SK-N-SH treated with all-trans-retinoic acid at 6 μM for 48 hours (cell line): ENCODE data around the gene KRTAP5-4.

Experiments
- ATAC-seq: fragments of 200-7000 bp; cut with Tn5 transposase; 3 replicates; pipeline ENCODE4 v1.9.1; 2020; ENCODE audit warnings: mild to moderate bottlenecking, moderate library complexity
- ARNTL ChIP-seq: fragments of 450-650 bp; formaldehyde crosslinking; IDR thresholded peaks from 2 replicates; pipeline ENCODE4 v1.5.0; 2020; ENCODE audit warnings: low read depth, mild to moderate bottlenecking, moderate library complexity, borderline replicate concordance
- BACH2 ChIP-seq: fragments of 250-450 bp; sonication (Bioruptor Pico); IDR thresholded peaks from 2 replicates; pipeline ENCODE4 v1.9.0; 2021; ENCODE audit warnings: mild to moderate bottlenecking, borderline replicate concordance
- CSDC2 ChIP-seq: fragments of 250-450 bp; sonication (Bioruptor Pico); IDR thresholded peaks from 2 replicates; pipeline ENCODE4 v1.5.0; 2020; ENCODE audit warnings: mild to moderate bottlenecking, moderate library complexity
- ESRRG ChIP-seq: fragments of 250-450 bp; sonication (Bioruptor Pico); IDR thresholded peaks from 2 replicates; pipeline ENCODE4 v1.6.1; 2021; ENCODE audit warnings: mild to moderate bottlenecking
- GLIS3 ChIP-seq: fragments of 250-450 bp; sonication (Bioruptor Pico); IDR thresholded peaks from 2 replicates; pipeline ENCODE4 v1.5.0; 2020; ENCODE audit warnings: mild to moderate bottlenecking, moderate library complexity
- ISL1 ChIP-seq: fragments of 250-450 bp; sonication (Bioruptor Pico); IDR thresholded peaks from 2 replicates; pipeline ENCODE4 v2.1.2; 2022; ENCODE audit warnings: mild to moderate bottlenecking, moderate library complexity
- OSR1 ChIP-seq: fragments of 250-450 bp; sonication (Bioruptor Pico); IDR thresholded peaks from 2 replicates; pipeline ENCODE4 v1.8.0; 2022; ENCODE audit warnings: moderate library complexity, mild to moderate bottlenecking, inconsistent platforms
- PPARA ChIP-seq: fragments of 250-450 bp; sonication (Bioruptor Pico); IDR thresholded peaks from 2 replicates; pipeline ENCODE4 v1.5.0; 2020; ENCODE audit warnings: mild to moderate bottlenecking, borderline replicate concordance
- RARB ChIP-seq: fragments of 250-450 bp; sonication (Bioruptor Pico); IDR thresholded peaks from 2 replicates; pipeline ENCODE4 v1.8.0; 2021; ENCODE audit warnings: mild to moderate bottlenecking, moderate library complexity
- SNAI2 ChIP-seq: fragments of 250-450 bp; sonication (Bioruptor Pico); IDR thresholded peaks from 2 replicates; pipeline ENCODE4 v1.5.0; 2020; ENCODE audit warnings: mild to moderate bottlenecking, moderate library complexity
- TCF4 ChIP-seq: fragments of 250-450 bp; sonication (Bioruptor Pico); IDR thresholded peaks from 2 replicates; pipeline ENCODE4 v1.8.0; 2021; ENCODE audit warnings: mild to moderate bottlenecking, moderate library complexity, borderline replicate concordance
- TOX ChIP-seq: fragments of 250-450 bp; sonication (Bioruptor Pico); IDR thresholded peaks from 2 replicates; pipeline ENCODE4 v1.8.0; 2021; ENCODE audit warnings: mild to moderate bottlenecking, moderate library complexity, borderline replicate concordance
- ZC3H10 ChIP-seq: fragments of 250-450 bp; sonication (Bioruptor Pico); IDR thresholded peaks from 2 replicates; pipeline ENCODE4 v1.5.1; 2021; ENCODE audit warnings: mild to moderate bottlenecking, moderate library complexity
- ZFP3 ChIP-seq: fragments of 250-450 bp; sonication (Bioruptor Pico); IDR thresholded peaks from 2 replicates; pipeline ENCODE4 v1.5.0; 2020; ENCODE audit warnings: mild to moderate bottlenecking, moderate library complexity
- ZFP30 ChIP-seq: fragments of 450-650 bp; formaldehyde crosslinking; IDR thresholded peaks from 2 replicates; pipeline ENCODE4 v1.5.0; 2022; ENCODE audit warnings: mild to moderate bottlenecking, moderate library complexity
- ZNF565 ChIP-seq: fragments of 450-650 bp; formaldehyde crosslinking; conservative IDR thresholded peaks from 2 replicates; pipeline ENCODE4 v1.5.0; 2020; ENCODE audit warnings: low read depth, mild to moderate bottlenecking, moderate library complexity
- ZNF8 ChIP-seq: fragments of 450-650 bp; formaldehyde crosslinking; IDR thresholded peaks from 2 replicates; pipeline ENCODE4 v1.5.0; 2020; ENCODE audit warnings: mild to moderate bottlenecking, moderate library complexity
- TF ChIP-seq, protein P1 (sequence below): fragments of 250-450 bp; sonication (Bioruptor Pico); IDR thresholded peaks from 2 replicates; pipeline ENCODE4 v1.5.1; 2020; ENCODE audit warnings: low read depth, mild to moderate bottlenecking, moderate library complexity
- TF ChIP-seq, protein P2 (sequence below): fragments of 250-450 bp; sonication (Bioruptor Pico); IDR thresholded peaks from 2 replicates; pipeline ENCODE4 v1.8.0; 2021; ENCODE audit warnings: low read depth, mild to moderate bottlenecking, moderate library complexity, borderline replicate concordance
- TF ChIP-seq, protein P3 (sequence below): fragments of 250-450 bp; sonication (Bioruptor Pico); IDR thresholded peaks from 2 replicates; pipeline ENCODE4 v1.8.0; 2020; ENCODE audit warnings: mild to moderate bottlenecking, moderate library complexity, borderline replicate concordance
- TF ChIP-seq, protein P4 (sequence below): fragments of 250-450 bp; sonication (Bioruptor Pico); IDR thresholded peaks from 2 replicates; pipeline ENCODE4 v1.5.1; 2021; ENCODE audit warnings: mild to moderate bottlenecking, moderate library complexity
- TF ChIP-seq, protein P5 (sequence below): fragments of 250-450 bp; sonication (Bioruptor Pico); IDR thresholded peaks from 2 replicates; pipeline ENCODE4 v1.5.0; 2020; ENCODE audit warnings: mild to moderate bottlenecking, moderate library complexity

Gene KRTAP5-4

DNA sequence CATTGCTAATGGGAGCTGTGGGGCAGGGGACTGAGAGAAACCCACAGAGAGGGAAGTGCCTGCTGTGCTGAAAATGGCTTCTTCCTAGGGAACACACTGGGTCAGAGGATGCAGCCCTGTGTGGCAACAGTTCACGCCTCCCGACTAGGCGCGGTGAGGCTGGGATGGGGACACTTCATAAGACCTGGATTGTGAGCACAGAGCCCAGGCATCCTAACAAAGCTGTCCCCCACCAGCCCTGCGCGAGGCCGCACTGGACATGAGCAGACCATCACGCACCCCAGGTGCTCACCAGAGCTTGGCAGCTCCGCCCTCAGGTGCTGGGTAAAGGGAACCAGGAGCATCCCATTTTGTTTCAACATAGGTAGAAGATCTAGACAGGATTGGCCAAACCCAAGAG lies 1.8 kb upstream of the KRTAP5-4 start:
- ATAC-seq, result no peak
- TF ChIP-seq PPARA (CRISPR knock-in tag), result no peak
- TF ChIP-seq ARNTL (CRISPR knock-in tag), result no peak
- no peak for TF ChIP-seq CSDC2
- no peak for TF ChIP-seq ZFP30
- TF ChIP-seq ZC3H10, result no peak
- TF ChIP-seq OSR1 (CRISPR knock-in tag), result no peak
- TF ChIP-seq RARB (CRISPR knock-in tag), result no peak
- TF ChIP-seq, protein P1, sequence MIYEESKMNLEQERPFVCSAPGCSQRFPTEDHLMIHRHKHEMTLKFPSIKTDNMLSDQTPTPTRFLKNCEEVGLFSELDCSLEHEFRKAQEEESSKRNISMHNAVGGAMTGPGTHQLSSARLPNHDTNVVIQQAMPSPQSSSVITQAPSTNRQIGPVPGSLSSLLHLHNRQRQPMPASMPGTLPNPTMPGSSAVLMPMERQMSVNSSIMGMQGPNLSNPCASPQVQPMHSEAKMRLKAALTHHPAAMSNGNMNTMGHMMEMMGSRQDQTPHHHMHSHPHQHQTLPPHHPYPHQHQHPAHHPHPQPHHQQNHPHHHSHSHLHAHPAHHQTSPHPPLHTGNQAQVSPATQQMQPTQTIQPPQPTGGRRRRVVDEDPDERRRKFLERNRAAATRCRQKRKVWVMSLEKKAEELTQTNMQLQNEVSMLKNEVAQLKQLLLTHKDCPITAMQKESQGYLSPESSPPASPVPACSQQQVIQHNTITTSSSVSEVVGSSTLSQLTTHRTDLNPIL (CRISPR knock-in tag), result no peak
- TF ChIP-seq ISL1 (CRISPR knock-in tag), result no peak
- TF ChIP-seq TCF4 (CRISPR knock-in tag), result no peak
- no peak for TF ChIP-seq ZNF8
- TF ChIP-seq BACH2 (CRISPR knock-in tag), result no peak
- TF ChIP-seq, protein P2, sequence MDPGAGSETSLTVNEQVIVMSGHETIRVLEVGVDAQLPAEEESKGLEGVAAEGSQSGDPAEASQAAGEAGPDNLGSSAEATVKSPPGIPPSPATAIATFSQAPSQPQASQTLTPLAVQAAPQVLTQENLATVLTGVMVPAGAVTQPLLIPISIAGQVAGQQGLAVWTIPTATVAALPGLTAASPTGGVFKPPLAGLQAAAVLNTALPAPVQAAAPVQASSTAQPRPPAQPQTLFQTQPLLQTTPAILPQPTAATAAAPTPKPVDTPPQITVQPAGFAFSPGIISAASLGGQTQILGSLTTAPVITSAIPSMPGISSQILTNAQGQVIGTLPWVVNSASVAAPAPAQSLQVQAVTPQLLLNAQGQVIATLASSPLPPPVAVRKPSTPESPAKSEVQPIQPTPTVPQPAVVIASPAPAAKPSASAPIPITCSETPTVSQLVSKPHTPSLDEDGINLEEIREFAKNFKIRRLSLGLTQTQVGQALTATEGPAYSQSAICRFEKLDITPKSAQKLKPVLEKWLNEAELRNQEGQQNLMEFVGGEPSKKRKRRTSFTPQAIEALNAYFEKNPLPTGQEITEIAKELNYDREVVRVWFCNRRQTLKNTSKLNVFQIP, result no peak
- no peak for TF ChIP-seq TOX
- TF ChIP-seq SNAI2 (CRISPR knock-in tag), result no peak
- TF ChIP-seq, protein P3, sequence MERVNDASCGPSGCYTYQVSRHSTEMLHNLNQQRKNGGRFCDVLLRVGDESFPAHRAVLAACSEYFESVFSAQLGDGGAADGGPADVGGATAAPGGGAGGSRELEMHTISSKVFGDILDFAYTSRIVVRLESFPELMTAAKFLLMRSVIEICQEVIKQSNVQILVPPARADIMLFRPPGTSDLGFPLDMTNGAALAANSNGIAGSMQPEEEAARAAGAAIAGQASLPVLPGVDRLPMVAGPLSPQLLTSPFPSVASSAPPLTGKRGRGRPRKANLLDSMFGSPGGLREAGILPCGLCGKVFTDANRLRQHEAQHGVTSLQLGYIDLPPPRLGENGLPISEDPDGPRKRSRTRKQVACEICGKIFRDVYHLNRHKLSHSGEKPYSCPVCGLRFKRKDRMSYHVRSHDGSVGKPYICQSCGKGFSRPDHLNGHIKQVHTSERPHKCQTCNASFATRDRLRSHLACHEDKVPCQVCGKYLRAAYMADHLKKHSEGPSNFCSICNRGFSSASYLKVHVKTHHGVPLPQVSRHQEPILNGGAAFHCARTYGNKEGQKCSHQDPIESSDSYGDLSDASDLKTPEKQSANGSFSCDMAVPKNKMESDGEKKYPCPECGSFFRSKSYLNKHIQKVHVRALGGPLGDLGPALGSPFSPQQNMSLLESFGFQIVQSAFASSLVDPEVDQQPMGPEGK (CRISPR knock-in tag), result no peak
- TF ChIP-seq, protein P4, sequence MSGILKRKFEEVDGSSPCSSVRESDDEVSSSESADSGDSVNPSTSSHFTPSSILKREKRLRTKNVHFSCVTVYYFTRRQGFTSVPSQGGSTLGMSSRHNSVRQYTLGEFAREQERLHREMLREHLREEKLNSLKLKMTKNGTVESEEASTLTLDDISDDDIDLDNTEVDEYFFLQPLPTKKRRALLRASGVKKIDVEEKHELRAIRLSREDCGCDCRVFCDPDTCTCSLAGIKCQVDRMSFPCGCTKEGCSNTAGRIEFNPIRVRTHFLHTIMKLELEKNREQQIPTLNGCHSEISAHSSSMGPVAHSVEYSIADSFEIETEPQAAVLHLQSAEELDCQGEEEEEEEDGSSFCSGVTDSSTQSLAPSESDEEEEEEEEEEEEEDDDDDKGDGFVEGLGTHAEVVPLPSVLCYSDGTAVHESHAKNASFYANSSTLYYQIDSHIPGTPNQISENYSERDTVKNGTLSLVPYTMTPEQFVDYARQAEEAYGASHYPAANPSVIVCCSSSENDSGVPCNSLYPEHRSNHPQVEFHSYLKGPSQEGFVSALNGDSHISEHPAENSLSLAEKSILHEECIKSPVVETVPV (CRISPR knock-in tag), result no peak
- TF ChIP-seq, protein P5, sequence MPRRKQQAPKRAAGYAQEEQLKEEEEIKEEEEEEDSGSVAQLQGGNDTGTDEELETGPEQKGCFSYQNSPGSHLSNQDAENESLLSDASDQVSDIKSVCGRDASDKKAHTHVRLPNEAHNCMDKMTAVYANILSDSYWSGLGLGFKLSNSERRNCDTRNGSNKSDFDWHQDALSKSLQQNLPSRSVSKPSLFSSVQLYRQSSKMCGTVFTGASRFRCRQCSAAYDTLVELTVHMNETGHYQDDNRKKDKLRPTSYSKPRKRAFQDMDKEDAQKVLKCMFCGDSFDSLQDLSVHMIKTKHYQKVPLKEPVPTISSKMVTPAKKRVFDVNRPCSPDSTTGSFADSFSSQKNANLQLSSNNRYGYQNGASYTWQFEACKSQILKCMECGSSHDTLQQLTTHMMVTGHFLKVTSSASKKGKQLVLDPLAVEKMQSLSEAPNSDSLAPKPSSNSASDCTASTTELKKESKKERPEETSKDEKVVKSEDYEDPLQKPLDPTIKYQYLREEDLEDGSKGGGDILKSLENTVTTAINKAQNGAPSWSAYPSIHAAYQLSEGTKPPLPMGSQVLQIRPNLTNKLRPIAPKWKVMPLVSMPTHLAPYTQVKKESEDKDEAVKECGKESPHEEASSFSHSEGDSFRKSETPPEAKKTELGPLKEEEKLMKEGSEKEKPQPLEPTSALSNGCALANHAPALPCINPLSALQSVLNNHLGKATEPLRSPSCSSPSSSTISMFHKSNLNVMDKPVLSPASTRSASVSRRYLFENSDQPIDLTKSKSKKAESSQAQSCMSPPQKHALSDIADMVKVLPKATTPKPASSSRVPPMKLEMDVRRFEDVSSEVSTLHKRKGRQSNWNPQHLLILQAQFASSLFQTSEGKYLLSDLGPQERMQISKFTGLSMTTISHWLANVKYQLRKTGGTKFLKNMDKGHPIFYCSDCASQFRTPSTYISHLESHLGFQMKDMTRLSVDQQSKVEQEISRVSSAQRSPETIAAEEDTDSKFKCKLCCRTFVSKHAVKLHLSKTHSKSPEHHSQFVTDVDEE (CRISPR knock-in tag), result no peak
- TF ChIP-seq GLIS3 (CRISPR knock-in tag), result no peak

DNA sequence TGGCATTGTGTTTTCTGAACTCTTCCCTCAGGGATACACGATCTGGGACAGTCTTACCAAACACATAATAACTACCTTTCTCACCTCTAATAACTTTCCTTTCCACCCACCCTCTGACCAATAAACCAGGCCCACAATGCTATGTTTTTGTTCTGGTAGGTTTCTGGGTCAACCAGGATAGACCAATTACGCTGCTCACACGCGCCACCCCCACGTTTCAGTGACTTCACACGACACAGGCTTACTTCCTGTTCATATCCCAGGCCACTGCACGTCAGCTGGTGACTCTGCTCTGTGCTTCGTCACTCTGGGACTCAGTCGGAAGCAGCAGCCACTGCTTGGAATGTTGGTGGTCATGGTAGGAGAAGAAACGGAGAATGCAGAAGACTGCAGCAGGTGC lies 2.5 kb downstream of the KRTAP5-4 start:
- no peak for ATAC-seq
- TF ChIP-seq, protein P1 (CRISPR knock-in tag), result no peak
- TF ChIP-seq ZFP30 (no peak), ESRRG (no peak), PPARA (CRISPR knock-in tag) (no peak), RARB (CRISPR knock-in tag) (no peak)

DNA sequence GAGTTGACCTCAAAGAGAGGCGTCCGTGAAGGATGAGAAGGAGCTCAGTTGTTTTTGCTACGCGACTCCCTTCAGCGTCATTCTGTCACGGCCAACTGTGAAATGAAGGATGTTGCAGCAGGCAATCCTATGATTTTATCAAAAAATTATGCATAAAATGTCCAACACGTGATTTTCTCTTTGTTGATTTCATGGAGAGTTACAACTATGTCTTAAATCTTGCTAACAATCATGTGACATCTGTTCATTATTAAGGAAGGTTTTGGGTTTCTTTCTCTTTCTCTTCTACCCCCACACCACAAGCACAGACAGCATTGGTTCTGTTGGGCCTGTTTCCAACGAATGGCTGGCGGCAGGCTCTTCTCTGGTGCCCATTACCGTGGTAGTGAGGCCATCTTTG lies 3.7 kb downstream of the KRTAP5-4 start:
- ATAC-seq, result no peak
- TF ChIP-seq, protein P4 (CRISPR knock-in tag), result no peak
- TF ChIP-seq ZNF8 (no peak), BACH2 (CRISPR knock-in tag) (no peak), PPARA (CRISPR knock-in tag) (no peak), TCF4 (CRISPR knock-in tag) (no peak), RARB (CRISPR knock-in tag) (no peak), ZC3H10 (no peak), ZFP3 (CRISPR knock-in tag) (no peak), ZNF565 (CRISPR knock-in tag) (no peak)
- TF ChIP-seq, protein P2, result no peak
- TF ChIP-seq, protein P1 (CRISPR knock-in tag), result no peak
